ENCODE measurements around the gene MOSMO.
A peak's percentile ranks its signal among the peaks of the same experiment; 100 is the strongest.
"Not testable (repeated sequence)": the region's sequence is repeated elsewhere in the genome, so short reads cannot be mapped to it uniquely, and the experiment has no call there.

Gene MOSMO

DNA sequence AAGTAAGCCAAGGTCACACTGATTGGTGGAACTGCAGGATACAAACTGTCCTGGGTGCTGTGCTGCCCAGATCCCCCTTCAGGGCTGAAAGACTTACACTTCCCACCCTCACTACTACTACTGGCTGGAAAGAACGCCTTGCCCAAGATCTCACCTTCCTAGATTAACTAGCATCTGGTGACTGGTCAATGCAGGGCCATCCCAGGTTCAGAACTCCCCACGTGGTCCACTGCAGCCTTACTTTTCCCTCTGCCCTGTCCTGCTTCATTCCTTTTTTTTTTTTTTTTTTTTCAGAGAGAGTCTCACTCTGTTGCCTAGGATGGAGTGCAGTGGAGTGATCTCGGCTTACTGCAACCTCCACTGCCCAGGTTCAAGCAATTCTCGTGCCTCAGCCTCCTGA, 4.7 kb upstream of the MOSMO start:
- no peak for DNase-seq

DNA sequence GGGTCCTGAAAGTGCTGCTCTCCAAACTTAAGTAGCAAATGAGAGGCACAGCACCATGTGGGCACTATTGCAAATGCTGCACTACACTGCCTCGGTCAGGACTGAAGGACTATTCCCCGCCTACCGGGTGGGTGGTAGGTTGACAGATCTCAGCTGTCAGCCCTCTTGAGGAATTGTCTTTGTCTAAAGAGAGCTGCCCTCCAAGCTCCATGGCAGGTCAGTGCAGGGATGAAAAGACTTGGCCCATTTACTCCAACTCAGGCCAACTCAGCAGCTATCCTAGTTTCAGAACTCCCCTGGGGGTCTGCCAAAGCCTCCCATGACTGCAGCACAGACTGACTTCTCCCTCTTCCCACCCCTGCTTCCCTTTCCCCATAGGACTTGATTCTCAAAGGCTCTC, 3.6 kb upstream of the MOSMO start:
- DNase-seq: peak in 9 of 14 donors; percentile 4 to 66 (median 36)

DNA sequence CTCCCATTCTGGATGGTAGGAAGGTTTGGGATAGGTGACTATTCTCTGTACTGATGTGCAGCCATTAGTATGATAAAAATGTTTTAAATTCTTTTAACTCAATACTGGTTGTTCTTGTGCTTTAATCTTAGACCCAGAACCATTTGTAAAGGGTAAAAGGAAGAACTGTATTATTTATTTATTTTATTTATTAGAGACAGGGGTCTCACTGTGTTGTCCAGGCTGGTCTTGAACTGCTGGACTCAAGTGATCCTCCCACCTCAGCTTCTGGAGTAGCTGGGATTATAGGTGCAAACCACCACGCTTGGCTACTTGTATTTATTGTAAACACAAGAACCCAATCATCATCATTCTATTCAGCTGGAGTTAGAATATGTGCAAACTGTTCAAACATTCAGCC, 2.2 kb upstream of the MOSMO start:
- no peak for DNase-seq

DNA sequence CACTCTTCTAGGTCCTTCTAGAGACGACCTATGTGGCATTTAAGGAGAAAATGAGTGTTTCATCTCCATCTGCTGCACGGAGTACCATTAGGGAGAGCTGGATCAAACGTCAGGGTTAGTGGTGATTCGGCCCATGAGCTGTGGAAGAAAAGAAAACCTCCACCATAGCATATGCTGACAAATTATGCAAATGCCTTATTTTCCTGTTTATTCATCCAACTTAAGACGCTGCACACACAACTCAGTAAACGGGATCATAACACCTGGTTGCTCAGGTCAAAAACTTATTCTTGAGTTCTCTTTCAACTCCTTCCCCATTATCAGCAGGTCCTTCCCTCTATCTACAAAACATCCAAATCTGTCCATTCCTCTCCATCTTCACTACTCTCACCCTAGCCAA, 1.3 kb upstream of the MOSMO start:
- no peak for DNase-seq

DNA sequence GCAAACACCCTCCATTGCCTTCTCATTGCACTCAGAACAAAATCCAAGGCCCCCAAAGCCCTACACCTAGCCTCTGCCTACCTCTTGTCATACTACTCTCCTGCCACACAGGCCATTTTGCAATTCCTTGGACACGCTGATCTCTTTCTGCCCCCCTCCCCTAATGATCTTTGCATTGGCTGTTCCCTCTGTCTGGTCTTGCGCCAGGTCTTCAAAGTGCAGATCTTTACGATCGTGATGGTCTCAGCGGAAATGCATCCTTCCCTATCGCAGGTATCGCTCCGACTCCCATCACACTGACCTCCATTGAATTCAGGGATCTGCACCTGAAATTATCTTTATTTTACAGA, 777 bp upstream of the MOSMO start:
- no peak for DNase-seq

DNA sequence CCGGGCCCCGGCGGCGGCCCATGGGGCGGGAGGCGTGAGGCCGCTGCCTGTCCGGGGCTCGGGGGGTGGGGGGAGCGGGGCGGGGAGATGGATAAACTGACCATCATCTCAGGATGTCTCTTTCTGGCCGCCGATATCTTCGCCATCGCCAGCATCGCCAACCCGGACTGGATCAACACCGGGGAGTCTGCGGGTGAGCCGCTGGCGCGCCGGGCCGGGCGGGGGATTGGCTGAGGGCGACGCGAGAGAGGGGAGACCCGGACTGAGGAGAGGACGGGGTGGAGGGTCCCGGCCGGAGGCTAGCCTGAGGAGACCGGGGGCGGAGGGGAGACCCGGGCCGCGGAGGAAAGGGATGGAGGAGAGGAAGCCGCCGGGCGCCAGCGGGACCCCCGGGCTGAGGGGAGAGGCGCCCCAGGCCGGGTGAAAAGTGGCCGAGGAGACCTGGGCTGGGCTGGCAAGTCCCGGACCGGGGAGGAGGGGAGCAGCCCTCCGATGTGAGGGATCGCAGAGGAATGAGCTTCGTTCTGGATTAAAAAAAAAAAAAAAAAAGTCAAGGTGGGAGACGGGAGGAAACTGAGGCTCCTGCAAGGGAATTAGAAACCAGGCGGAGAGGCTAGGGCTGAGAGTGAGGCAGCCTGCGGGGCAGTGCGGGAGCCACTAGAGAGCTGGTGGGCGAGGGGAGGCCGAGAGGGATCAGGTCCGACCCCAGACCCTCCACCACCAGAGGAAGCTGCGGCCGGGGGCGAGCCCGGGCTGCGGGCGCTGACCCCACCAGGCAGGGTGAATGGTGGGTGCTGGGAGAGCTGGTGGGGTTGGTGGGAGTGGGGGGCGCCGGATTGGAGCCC, 526 bp downstream of the MOSMO start:
- peak in 3 of 14 donors; percentile 37 to 59 (median 54) for DNase-seq

DNA sequence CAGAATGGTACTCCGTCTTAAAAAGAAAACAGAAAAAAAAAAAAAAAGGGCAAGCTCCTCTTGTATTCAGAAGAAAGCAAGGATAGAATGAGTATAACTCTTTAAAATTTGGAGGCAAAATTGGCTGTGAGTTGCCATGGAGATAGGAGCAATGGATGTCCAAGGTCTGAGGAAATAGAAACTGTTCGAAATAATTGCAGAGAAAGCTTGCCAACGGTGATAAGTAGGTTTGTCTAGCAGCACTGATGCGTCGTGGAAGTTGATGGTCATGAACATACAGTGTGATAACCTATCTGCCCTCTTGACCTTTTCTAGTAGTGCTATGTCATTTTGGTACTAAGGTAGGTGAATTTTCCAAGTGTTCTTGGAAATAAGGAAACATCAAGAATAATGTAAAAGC, 3.0 kb downstream of the MOSMO start:
- no peak for DNase-seq

DNA sequence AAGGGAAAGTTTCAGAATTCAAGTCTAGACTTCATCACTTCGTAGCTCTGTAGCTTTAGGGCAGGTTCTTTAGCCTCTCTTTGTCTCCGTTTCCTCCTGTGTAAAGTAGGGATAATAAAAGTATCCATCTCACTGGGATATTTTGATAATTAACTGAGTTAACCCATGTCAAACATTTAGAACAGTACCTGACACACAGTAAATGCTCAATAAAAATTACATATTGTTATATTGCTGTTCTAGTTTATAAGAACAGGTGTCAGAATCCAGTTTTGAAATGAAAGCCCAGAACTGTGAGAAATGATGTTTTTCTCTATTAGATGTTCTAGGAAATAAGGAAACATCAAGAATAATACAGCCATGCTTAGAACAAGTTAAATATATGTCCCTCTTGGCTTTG, 4.3 kb downstream of the MOSMO start:
- no peak for DNase-seq

DNA sequence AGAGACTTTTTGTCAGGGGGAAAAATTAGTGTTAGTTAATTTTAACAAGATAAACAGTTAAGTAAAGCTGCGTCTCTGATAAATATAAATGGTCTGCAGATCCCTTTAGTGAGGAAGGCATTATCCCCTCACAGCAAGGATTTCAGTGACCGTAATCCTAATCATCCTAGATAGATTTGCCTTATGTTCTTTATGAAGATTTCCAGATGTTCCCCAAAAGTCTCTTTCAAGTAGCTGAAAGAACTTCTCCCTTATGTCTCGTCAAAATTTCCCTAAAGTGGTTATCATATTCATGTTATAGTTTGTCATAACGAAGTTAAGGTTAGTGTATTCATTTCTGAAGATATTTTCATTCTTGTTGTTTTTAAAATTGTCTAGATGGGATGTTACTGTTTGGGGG, 5.6 kb downstream of the MOSMO start:
- DNase-seq: no peak

DNA sequence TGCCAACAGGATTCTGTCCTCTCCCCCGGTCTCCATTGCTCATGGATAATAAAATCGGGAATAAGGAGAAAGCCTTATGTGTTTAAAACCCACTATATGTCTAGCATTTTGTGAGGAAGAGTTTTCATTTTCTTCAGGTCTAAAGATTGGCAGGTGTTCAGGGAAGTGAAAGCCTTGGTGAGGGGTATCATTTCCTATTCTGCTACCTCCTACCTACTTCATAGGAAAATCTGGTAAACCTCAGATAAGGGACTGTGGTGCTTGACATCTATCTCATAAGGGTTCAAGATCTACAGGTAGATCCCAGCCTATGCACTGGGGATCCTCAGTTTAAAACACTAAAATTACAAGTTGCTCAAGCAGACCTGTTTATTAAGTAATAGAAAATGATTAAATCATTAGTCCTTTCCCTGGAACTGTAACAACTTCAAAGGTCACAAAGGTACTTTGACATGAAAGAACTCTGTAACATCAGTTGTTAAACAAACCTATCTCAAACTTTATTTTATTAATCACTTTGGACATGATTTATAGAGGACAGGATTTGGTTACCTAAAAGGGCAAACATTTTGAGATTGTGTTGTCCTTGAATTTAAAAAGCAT, 6.5 kb downstream of the MOSMO start:
- no peak for DNase-seq

DNA sequence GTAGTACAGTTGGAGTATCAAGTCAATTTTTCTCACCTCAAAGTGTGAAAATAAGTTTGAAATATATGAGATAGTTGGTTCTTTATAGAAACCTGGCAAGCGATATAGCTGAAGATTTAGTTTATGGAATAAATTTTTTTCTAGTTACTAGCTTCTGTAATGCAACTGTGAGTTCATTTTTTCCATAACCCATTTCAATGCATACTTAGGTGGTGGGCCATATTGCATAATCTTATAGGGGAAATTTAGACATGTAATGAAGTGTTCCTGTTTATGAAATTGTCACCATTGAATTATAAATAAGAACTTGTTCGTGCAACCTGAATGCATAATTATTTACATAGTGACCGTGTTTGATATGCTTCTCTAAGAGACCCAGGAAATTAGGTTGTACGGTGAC, 9.0 kb downstream of the MOSMO start:
- no peak for DNase-seq

DNA sequence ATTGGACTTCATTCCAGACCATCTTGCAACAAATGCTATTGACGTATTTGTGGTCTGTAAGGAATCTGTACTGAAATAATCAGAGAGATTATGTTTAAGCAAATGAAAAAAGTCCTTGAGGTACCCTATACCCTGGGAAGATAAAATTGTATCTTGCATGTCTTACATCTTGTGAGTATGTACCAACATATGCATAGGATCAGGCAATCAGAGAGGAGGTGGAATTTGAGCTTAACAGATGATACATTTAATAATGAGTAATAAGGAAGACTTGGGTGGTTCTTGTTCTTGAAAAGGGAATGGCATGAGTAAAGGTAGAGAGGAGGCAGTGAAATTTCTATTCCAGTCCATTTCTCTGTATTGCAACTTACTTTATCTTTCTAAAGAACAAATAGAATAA, 10.6 kb downstream of the MOSMO start:
- no peak for DNase-seq

DNA sequence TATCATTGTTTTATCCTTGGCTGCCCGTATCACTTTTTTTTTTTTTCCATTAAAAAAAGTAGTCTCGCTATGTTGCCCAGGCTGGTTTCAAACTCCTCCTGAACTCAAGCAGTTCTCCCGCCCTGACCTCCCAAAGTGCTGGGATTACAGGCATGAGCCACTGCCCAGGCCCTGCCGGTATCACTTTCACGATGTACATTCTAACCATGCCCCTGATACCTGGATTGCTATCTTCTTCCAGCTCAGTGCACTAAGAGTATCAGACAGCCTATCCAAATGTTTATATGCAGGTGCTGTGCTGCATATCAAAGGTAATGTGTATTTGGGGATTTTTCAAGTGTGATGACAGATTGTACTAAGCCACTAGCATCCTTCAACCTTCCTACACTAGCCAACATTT, 14.2 kb downstream of the MOSMO start:
- no peak for DNase-seq

DNA sequence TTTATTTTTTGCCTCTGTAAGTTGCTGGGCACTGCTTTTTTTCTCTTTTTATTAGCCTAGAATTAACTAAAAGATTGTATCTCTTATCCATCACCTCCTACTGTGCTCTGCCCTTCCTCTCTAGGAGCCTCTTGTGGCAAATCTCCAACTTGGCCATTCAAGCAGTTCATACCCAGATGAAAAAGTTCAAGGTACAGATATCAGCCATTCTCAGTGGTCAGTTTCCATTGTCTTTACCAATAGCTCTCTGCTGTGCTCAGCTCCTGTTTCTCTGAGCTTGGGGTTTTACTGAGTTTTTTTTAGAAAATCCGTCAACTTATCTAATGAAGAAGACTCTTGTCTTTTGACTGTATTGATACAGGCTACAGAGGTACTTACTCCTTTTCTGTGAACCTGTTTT, 15.6 kb downstream of the MOSMO start:
- no peak for DNase-seq

DNA sequence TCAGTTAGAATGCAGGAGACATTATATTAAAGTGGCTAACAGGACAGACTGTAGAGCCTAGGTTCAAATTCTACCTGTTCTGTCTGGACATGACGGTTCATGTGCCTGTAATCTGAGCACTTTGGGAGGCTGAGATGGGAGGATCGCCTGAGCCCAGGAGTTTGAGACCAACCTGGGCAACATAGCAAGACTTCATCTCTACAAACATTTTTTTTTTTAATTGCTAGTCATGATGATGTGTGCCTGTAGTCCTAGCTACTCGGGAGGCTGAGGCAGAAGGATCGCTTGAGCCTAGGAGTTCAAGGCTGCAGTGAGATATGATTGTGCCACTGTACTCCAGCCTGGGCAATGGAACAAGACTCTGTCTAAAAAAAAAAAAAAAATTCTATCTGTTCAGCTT, 16.9 kb downstream of the MOSMO start:
- not testable (repeated sequence) for DNase-seq

DNA sequence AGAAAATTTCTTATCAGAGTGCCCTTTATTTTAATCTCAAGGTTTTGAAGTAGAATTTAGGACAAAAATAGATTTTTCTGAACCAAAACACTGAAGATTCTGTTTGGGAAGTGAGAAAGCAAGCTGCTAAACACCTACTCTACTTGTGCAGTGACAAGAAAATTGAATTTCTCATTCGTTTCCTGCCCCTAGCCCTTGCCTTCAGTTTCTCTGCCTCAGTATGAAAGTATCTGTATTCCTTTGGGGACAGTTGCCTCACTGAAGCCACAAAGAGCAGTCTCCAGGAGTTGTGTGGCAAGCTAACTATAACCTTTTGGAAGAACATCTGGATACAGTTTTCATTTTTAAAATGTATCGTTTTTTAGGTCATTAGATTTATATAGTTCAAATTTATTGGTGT, 19.7 kb downstream of the MOSMO start:
- no peak for DNase-seq

DNA sequence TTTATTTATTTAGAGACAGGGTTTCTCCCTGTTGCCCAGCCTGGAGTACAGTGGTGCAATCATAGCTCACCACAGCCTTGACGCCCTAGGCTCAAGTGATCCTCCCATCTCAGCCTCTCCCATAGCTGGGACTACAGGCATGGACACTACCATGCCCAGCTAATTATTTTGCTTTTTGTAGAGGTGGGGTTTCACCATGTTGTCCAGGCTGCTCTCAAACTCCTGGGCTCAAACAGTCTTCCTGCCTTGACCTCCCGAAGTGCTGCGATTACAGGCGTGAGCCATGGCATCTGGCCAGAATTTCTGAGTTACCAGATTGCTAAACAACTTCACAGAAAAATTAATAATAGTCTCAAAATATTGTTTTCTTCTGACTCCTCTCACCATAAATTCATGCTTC, 21.7 kb downstream of the MOSMO start:
- DNase-seq: no peak

DNA sequence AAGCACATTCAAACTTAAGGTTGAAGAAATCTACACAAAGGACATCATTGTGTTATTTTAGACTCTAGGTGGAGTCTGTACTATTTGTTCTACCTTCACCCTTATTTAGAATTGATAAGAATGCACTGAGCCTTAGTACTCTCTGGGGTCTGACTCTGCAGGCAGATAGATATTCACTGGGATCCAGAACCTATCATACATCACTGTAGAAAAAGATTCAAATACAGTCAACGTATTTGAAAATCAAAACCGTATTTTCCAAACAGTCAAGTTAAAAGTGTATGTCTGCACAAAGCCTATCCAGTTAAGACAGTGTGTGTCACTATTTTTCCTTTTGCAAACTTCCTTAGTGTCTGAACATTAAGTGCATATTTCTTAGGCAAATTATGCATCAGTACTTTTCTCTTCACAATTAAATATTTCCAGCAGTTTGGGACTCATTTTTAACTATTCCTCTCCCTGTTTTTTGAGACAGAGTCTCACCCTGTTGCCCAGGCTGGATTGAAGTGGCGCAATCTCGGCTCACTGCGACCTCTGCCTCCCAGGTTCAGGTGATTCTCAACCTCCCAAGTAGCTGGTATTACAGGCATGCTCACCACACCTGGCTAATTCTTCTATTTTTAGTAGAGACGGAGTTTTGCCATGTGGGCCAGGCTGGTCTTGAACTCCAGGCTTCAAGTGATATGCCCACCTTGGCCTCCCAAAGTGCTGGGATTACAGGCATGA, 22.3 kb downstream of the MOSMO start:
- no peak for DNase-seq

DNA sequence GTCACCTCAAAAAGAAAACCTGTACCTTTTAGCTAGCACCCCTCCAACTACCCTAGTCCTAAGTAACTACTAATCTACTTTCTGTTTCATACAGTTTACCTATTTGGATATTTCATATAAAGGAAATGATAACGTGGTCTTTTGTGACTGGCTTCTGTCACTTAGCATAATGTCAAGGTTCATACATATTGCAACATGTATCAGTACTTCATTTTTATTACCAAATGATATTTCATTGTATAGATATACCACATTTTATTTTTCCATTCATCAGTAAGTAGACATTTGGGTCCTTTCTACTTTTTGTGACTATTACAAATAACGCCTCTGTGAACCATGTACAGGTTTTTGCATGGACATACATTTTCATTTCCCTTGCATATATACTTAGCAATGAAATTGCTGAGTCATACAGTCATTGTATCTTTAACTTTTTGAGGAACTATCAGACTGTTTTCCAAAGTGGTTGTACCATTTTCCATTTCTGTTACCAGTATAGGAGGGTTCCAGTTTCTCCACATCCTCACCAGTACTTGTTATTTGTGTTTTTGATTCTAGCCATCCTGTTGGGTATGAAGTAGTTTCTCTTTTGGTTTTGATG, 23.7 kb downstream of the MOSMO start:
- DNase-seq: no peak

DNA sequence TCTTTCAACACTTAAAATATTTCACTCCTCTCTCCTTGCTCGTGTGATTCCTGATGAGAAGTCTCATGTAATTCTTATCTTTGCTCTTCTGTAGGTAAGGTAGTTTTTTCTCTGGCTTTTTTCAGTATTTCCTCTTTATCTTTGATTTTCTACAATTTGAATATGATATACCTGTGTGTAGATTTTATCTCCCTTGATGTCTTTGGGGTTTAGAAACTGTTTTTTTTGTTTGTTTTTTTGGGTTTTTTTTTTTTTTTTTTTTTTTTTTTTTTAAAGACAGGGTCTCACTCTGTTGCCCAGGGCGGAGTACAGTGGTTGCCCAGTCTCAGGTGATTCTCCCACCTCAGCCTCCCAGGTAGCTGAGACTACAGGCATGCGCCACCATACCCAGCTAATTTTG, 26.6 kb downstream of the MOSMO start:
- no peak for DNase-seq

DNA sequence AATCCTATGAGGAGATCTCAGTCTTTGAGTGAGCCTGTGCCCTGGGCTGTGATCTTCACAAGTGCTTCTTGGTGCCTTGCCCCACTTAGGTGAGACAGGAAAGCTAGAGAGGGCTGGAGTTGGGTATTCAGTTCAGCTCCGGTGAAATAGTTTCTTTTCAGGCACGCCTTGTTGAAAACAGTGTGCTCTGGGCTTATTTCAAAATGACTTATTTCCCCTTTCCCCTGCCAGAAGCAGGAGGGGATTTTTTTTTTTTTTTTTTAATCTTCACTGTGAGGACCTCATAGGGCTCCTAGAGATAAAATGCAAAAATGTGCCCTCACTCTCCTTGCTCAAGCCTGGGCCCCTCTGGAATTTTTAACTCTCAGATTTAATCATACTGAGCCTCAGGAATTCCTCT, 27.2 kb downstream of the MOSMO start:
- no peak for DNase-seq

DNA sequence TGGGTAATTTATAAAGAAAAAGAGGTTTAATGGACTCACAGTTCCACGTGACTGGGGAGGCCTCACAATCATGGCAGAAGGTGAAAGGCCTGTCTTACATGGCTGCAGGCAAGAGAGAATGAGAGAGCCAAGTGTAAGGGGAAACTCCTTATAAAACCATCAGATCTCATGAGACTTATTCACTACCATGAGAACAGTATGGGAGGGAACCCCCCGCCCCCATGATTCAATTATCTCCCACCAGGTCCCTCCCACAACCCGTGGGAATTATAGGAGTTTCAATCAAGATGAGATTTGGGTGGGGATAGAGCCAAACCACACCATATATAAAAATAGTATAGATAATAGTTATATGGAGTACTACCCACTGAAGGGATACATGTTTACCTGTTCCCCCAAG, 36.0 kb downstream of the MOSMO start:
- not testable (repeated sequence) for DNase-seq

DNA sequence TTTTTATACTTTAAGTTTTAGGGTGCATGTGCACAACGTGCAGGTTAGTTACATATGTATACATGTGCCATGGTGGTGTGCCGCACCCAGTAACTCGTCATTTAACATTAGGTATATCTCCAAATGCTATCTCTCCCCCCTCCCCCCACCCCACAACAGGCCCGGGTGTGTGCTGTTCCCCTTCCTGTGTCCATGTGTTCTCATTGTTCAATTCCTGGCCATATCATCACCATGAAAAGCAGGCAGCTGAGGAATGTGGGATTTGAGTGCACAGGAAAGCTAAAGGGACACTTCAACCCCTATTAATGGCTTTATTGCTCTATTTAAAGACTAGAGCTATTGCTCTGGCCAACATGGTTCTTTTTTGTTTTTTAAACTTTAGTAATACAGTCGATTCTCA, 38.0 kb downstream of the MOSMO start:
- DNase-seq: not testable (repeated sequence)

Measured in C1 segment of cervical spinal cord (tissue), 14 donors.